Activated CD8-positive, alpha-beta memory T cell treated with anti-CD3 and anti-CD28 coated beads, Interleukin-2, amount 50 U/mL, for 24 hours (primary cell): Measurements from ENCODE around the gene EXOC3L4.

ENCODE experiments used
- DNase-seq: peaks from one replicate; pipeline ENCODE4 v3.0.0-alpha.2; 2020; ENCODE audit errors: extremely low read depth

EXOC3L4 gene

GRCh38 chr14:103121121-103121845 lies 26.8 kb downstream of the EXOC3L4 start:
- DNase-seq, result no peak

- no peak for DNase-seq
These were observed 27.5 kb downstream of the EXOC3L4 start for GRCh38 chr14:103121846-103122584.

GRCh38 chr14:103122585-103122946 lies 28.0 kb downstream of the EXOC3L4 start:
- DNase-seq, result no peak

- DNase-seq, result no peak
These were observed 28.6 kb downstream of the EXOC3L4 start, which contains the start of gene TNFAIP2 for GRCh38 chr14:103122947-103123633. Gene TNFAIP2 (plus strand): TSS chr14:103123461. CDS start chr14:103126458, 2,997 bp downstream.

- no peak for DNase-seq
These were observed 29.3 kb downstream of the EXOC3L4 start for GRCh38 chr14:103123634-103124500.

GRCh38 chr14:103124501-103125001 lies 30.0 kb downstream of the EXOC3L4 start:
- no peak for DNase-seq

- no peak for DNase-seq
These were observed 30.9 kb downstream of the EXOC3L4 start for GRCh38 chr14:103125098-103126070.

- no peak for DNase-seq
These were observed 31.8 kb downstream of the EXOC3L4 start for GRCh38 chr14:103126088-103126872.

GRCh38 chr14:103126873-103127304 lies 32.4 kb downstream of the EXOC3L4 start:
- no peak for DNase-seq

GRCh38 chr14:103127356-103127755 lies 32.8 kb downstream of the EXOC3L4 start:
- DNase-seq, result no peak

- no peak for DNase-seq
These were observed 33.5 kb downstream of the EXOC3L4 start for GRCh38 chr14:103127861-103128598.

GRCh38 chr14:103128631-103129300 lies 34.2 kb downstream of the EXOC3L4 start:
- DNase-seq, result no peak

GRCh38 chr14:103129301-103130016 lies 34.9 kb downstream of the EXOC3L4 start:
- DNase-seq, result no peak

- DNase-seq, result no peak
These were observed 35.7 kb downstream of the EXOC3L4 start for GRCh38 chr14:103130017-103130764.

- DNase-seq, result no peak
These were observed 36.4 kb downstream of the EXOC3L4 start for GRCh38 chr14:103130965-103131364.

GRCh38 chr14:103131580-103131979 lies 37.1 kb downstream of the EXOC3L4 start:
- no peak for DNase-seq
